HS-5 (cell line): ENCODE data around the gene TSKS.

ENCODE experiments used
- DNase-seq: peaks from one replicate; pipeline ENCODE4 v3.0.0-alpha.2; 2012; ENCODE audit warnings: low read depth

The TSKS gene

DNA sequence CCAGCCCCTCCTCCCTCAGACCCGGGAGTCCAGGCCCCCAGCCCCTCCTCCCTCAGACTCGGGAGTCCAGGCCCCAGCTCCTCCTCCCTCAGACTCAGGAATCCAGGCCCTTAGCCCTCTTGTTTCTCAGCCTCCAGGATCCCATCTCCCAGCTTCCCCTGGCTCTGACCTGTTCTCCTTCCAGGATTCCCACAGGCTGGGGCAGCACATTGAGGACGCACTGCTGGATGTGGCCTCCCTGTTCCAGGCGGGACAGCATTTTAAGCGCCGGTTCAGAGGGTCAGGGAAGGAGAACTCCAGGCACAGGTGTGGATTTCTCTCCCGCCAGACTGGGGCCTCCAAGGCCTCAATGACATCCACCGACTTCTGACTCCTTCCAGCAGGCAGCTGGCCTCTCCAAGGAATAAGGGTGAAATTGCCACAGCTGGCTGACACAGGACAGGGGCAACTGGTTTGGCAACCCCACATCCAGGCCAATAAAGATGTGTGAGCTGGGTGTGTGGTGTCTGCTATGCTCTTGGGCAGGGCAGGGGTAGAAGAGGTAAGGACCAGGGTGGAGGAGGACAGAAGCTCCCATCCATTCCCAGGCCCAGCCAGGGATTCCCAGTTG, 49.8 kb downstream of the TSKS start:
- DNase-seq, result no peak

GRCh38 chr19:49712397-49712859, 50.7 kb downstream of the TSKS start:
- no peak for DNase-seq

DNA sequence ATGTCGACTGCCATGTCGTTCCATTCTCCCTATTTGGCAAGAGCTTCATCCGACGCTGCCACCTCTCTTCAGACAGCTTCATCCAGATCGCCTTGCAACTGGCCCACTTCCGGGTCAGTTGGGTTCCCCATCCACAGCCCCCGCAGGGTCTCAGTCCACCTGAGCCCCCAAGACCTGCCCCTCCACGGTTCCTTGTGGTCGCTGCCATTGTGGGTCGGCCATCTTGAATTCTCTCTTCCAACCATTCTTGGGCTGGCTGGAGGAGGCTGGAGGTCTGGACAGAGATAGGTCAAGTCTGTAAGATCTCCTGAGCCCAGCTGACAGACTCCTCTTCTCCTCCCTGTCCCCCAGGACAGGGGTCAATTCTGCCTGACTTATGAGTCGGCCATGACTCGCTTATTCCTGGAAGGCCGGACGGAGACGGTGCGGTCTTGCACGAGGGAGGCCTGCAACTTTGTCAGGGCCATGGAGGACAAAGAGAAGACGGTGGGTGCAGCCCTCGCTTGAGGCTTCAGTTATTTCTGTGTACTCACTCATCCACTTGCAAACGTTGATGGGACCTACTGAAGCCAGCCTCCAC, 52.6 kb downstream of the TSKS start:
- DNase-seq, result no peak

DNA sequence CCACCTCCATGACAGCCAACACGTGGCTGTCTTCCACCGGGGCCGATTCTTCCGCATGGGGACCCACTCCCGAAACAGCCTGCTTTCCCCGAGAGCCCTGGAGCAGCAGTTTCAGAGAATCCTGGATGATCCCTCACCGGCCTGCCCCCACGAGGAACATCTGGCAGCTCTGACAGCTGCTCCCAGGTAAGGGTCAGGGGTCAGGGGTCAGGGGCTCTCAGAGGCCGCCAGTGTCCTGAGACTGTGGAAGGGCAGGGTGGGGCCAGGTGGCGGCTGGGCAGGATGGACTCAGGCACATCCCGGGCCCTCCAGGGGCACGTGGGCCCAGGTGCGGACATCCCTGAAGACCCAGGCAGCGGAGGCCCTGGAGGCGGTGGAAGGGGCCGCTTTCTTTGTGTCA, 57.2 kb downstream of the TSKS start:
- DNase-seq, result no peak

GRCh38 chr19:49704888-49705642, 58.0 kb downstream of the TSKS start:
- DNase-seq, result no peak

- no peak for DNase-seq
Measured at GRCh38 chr19:49701271-49701786, 61.8 kb downstream of the TSKS start.

GRCh38 chr19:49700563-49700962, 62.5 kb downstream of the TSKS start:
- DNase-seq, result no peak

DNA sequence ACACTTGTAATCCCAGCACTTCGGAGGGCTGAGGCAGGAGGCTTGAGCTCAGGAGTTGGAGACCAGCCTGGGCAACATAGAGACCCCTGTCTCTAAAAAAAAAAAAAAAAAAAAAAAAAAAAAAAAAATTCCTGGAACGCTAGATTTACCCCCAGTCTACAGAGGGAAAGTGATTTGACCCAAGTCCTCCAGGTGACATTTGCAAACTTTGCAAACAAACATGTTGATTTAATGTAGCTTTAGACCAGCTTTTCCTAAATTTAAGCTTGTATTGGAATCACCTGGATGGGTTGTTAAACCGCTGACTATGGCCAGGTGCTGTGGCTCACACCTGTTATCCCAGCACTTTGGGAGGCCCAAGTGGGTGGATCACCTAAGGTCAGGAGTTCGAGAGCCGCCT, 63.7 kb downstream of the TSKS start:
- DNase-seq, result no peak

DNA sequence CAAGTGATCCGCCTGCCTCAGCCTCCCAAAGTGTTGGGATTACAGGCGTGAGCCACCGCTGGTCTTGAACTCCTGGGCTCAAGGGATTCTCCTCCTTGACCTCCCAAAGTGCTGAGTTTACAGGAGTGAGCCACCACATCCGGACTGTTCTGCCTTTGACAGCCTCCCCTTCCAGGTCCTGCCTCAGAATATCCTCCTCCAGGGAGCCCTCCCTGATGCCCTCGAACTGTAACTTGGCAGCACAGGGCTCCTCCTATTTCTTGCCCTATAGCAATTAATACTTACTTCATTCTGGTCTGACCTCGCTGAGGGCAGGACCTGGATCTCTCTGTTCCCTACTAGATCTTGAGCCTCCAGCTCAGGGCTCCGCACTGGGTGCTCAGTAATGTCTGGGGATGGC, 66.2 kb downstream of the TSKS start:
- no peak for DNase-seq

DNA sequence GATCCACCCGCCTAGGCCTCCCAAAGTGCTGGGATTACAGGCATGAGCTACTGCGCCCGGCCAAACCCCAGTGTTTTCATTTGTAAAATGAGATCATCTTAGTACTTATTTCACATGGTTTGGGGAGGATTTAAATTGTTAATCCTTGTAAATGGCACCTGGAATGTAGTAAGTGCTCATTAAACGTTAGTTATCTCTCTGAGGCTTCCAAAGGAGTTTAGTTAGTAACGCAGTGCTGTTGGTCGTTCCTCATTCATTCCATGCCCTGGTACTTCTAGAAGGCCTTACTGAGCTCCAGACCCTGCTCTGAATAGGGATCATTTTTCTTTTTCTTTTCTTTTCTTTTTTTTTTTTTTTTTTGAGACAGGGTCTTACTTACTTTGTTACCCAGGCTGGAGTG, 67.0 kb downstream of the TSKS start:
- no peak for DNase-seq

DNA sequence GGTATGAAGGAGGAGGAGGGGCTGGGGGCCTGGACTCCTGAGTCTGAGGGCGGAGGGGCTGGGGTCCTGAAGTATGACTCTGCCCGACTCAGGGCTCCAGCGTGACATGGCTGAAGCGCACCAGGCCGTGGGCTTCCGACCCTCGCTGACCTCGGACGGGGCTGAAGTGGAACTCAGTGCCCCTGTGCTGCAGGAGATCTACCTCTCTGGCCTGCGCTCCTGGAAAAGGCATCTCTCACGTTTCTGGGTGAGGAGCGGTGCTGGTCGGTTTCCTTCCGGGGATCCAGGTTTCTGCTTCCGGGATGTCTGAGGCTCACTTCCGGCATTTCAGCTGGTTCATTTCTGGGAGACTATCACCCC, 71.0 kb downstream of the TSKS start:
- no peak for DNase-seq

DNA sequence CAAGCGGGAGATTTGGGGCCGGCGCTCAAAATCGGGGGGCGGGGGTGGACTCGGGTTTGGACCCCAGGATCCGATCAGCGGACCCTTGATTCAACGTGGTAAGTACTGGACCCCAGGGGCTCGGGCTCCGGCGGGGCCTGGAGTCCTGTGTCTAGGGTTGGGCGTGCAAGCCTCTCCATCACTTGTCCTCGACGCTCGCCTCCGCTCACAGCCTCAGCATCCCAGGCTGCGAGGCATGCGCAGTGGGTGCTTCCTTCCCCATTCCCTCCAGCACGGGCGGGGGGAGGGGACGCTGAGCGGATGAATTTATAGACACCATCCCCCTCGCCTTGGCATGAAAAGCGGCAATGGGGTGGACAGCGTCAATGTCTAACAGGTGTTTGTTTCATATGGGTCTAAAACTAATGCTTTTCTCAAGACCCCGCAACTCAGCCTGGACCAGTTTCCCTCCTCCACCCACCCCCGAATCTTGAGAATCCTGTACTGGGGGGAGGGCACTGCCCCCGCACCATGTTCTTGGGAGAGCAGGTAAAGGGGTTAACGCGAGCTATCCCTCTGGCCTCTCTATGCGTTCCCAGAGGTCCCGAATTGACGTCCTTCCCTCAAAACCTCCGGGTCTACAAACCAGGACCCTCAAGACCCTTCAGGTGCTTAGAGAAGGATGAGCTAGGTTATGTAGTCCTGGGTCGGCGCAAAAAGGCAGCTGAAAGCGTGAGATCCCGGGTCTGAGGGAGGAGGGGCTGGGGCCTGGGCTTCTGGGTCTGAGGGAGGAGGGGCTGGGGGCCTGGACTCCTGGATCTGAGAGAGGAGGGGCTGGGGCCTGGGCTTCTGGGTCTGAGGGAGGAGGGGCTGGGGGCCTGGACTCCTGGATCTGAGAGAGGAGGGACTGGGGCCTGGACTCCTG, 71.6 kb downstream of the TSKS start:
- no peak for DNase-seq

DNA sequence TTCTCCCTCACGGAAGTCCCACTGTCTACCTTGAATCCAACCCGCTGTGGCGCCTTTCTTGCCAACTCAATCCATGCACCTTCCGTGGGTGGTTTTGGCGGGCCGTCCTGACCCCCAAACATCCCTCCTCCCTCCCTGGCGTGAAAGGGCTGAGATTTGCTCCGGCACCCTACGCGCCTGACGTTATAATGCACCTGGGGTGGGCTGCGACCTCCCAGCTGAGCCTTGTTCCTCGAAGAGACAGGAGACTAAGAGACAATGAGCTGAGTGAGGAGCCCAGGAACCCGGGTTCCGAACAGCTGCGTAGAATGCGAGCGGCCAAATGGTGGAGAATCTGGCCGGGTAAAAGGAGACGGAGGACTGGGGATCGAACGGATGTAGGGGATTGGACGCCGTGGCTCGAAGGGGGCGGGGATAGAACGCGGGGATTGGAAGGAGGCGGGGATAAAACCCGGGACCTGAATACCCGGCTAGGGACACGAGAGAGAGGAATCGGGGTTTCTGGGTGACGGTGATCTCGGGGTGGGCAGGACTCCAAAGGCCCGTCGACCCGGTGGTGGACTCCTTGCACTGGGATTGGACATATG, 72.4 kb downstream of the TSKS start, which contains the start of gene CPT1C:
CPT1C (plus strand) TSS at position 461 of the 587 bp plus-strand sequence. CDS start 1,137 bp downstream, outside the sequence.
- no peak for DNase-seq

- DNase-seq, result no peak
Measured at GRCh38 chr19:49690079-49690655, 72.9 kb downstream of the TSKS start.
